ENCODE results near the gene CDC42BPA.

DNA sequence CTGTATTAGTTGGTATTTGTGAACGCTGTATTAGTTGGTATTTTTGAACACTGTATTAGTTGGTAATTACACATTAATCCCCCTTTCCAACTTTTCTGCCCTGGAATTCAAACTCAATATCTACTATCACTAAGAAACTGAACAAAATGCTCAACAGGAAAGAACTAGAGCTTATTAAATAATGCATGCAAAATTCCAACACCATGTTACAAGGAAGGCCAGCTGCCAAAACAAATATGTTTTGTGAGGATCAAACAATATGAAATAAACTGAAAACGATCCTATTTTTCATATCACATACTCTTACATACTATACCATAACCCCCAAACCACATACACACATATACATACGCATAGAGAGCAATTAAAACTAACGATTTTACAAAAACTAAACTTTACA is 104.9 kb downstream of the CDC42BPA start:
- TF ChIP-seq, protein P1, sequence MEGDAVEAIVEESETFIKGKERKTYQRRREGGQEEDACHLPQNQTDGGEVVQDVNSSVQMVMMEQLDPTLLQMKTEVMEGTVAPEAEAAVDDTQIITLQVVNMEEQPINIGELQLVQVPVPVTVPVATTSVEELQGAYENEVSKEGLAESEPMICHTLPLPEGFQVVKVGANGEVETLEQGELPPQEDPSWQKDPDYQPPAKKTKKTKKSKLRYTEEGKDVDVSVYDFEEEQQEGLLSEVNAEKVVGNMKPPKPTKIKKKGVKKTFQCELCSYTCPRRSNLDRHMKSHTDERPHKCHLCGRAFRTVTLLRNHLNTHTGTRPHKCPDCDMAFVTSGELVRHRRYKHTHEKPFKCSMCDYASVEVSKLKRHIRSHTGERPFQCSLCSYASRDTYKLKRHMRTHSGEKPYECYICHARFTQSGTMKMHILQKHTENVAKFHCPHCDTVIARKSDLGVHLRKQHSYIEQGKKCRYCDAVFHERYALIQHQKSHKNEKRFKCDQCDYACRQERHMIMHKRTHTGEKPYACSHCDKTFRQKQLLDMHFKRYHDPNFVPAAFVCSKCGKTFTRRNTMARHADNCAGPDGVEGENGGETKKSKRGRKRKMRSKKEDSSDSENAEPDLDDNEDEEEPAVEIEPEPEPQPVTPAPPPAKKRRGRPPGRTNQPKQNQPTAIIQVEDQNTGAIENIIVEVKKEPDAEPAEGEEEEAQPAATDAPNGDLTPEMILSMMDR (conservative IDR thresholded peaks at IDR 0.05 in 1 of 2, IDR thresholded peaks at IDR 0.05 in 1 of 2; ENCODE audit: low read depth in 1 of 2, low read length in 2 of 2): no peak
- TF ChIP-seq EZH2 (IDR thresholded peaks at IDR 0.05; ENCODE audit: low read length, missing control alignments): no peak
